KMS-11 (cell line): ENCODE data around the gene SYNDIG1.

Experiments
- H2AFZ ChIP-seq: fragments of 200-600 bp; sonication (generic); 2 replicates; pipeline ENCODE4 v1.6.1; 2016; ENCODE audit warnings: antibody characterized with exemption, mixed run types, low read depth
- H3K27ac ChIP-seq: fragments of 200-600 bp; sonication (generic); 2 replicates; pipeline ENCODE4 v1.6.1; 2016; ENCODE audit warnings: mild to moderate bottlenecking, mixed run types
- H3K27me3 ChIP-seq: fragments of 200-600 bp; sonication (generic); 2 replicates; pipeline ENCODE4 v1.6.1; 2017; ENCODE audit warnings: mild to moderate bottlenecking, low read depth, mixed run types, moderate library complexity; ENCODE audit not compliant: insufficient read depth
- H3K36me3 ChIP-seq: fragments of 200-600 bp; sonication (generic); 2 replicates; pipeline ENCODE4 v1.6.1; 2017; ENCODE audit warnings: mild to moderate bottlenecking, mixed run types; ENCODE audit not compliant: insufficient read depth
- H3K4me1 ChIP-seq: fragments of 200-600 bp; sonication (generic); 2 replicates; pipeline ENCODE4 v1.6.1; 2016; ENCODE audit warnings: mild to moderate bottlenecking, low read depth, mixed run types; ENCODE audit not compliant: poor library complexity, severe bottlenecking
- H3K4me2 ChIP-seq: fragments of 200-600 bp; sonication (generic); 2 replicates; pipeline ENCODE4 v1.7.0; 2016; ENCODE audit warnings: mild to moderate bottlenecking, mixed run types
- H3K4me3 ChIP-seq: fragments of 200-600 bp; sonication (generic); IDR thresholded peaks from 2 replicates; pipeline ENCODE4 v1.6.1; 2017; ENCODE audit warnings: low read depth, low read length, mixed read lengths; ENCODE audit not compliant: insufficient read depth
- H3K79me2 ChIP-seq: fragments of 200-600 bp; sonication (generic); 2 replicates; pipeline ENCODE4 v1.6.1; 2016; ENCODE audit warnings: low read depth, mixed run types; ENCODE audit not compliant: insufficient read depth
- H3K9ac ChIP-seq: fragments of 200-600 bp; sonication (generic); 2 replicates; pipeline ENCODE4 v1.6.1; 2016; ENCODE audit warnings: mild to moderate bottlenecking, mixed run types
- H4K20me1 ChIP-seq: fragments of 200-600 bp; sonication (generic); 2 replicates; pipeline ENCODE4 v1.6.1; 2016; ENCODE audit warnings: mild to moderate bottlenecking, mixed run types; ENCODE audit not compliant: insufficient read depth
- TF ChIP-seq, protein P1 (sequence below): fragments of 200-600 bp; sonication (generic); conservative IDR thresholded peaks from 2 replicates; pipeline ENCODE4 v1.6.1; 2017; ENCODE audit warnings: low read depth, mild to moderate bottlenecking, antibody characterized with exemption, low read length, moderate library complexity, mixed read lengths

SYNDIG1 gene

DNA sequence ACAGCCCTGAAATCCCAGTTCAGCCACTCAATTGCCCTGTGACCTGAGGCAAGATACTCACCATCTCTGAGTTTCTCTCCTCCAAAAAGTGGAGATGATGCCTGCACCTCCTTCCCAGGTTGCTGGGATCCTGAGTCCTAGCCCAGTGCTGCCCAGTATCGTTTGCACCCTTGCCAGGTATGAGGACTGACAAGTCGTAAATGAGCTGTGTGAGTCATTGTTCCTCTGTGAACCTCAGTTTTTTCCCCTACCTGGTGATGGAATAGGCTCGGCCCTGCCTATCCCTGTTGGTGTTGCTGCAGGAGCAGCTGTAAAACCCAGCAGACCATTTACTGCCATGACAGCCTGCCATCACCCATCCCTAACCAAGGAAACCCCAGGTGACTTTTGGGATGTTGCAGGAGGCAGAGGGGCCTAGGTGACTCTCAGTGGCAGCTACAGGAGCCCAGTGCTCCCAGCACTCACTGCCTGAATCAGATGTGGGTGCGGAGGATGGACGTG is 229.3 kb downstream of the SYNDIG1 start:
- Histone ChIP-seq H3K27me3 (no peaks in the 10 kb centered on the region), H4K20me1 (no peaks in the 10 kb centered on the region), H3K79me2 (no peaks in the 10 kb centered on the region), H3K9ac (no peak overlapping the region), H3K4me2 (peak overlapping the region; percentile 43), H2AFZ (no peak overlapping the region; the same call in 1 of the 2 replicates), H3K4me1 (peaks cover 20% of the 10 kb centered on the region), H3K36me3 (no peaks in the 10 kb centered on the region), H3K4me3 (no peak overlapping the region), H3K27ac (no peak overlapping the region; the same call in 1 of the 2 replicates)
- TF ChIP-seq, protein P1, sequence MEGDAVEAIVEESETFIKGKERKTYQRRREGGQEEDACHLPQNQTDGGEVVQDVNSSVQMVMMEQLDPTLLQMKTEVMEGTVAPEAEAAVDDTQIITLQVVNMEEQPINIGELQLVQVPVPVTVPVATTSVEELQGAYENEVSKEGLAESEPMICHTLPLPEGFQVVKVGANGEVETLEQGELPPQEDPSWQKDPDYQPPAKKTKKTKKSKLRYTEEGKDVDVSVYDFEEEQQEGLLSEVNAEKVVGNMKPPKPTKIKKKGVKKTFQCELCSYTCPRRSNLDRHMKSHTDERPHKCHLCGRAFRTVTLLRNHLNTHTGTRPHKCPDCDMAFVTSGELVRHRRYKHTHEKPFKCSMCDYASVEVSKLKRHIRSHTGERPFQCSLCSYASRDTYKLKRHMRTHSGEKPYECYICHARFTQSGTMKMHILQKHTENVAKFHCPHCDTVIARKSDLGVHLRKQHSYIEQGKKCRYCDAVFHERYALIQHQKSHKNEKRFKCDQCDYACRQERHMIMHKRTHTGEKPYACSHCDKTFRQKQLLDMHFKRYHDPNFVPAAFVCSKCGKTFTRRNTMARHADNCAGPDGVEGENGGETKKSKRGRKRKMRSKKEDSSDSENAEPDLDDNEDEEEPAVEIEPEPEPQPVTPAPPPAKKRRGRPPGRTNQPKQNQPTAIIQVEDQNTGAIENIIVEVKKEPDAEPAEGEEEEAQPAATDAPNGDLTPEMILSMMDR = no peak

DNA sequence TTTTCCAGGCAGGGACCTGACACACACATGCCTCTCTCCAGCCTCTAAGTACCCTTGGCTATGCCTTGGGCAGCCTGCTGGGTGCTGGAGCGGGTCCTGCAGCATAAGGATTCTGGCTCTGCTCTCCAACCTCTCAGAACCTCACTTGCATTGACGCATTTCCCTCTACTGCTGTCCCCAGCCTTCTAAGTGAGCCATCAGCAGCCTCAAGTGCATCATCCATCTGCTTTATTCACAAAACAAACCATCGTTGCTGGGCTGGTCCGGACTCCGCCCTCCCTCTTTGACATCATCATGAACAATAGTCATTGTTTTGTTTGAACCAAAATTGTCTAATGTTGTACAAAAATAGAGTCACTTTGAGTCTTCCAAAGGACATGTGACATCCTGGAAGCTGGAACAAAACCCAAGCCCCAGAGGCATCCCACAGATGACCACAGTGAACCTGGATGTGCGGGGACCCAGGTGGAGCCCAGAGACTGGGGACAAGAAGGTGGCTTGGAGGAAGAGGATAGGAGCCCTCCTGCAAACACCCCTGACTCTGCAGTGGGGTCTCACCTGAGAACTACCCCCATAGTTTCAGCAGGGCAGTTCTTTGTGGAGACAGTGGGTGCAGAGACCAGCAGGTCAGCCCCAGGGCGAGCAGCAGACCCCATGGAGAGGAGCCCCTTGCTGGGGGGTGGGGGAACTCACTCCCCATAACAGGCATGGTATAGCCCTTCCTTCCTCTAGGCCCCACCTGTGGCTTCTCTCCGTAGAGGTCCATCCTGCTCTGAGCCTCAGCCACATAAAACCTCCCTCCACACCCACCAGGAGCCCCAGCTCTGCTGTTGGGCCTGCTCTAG is 230.1 kb downstream of the SYNDIG1 start:
- no peak overlapping the region for H3K27ac ChIP-seq
- H3K4me1 ChIP-seq = peaks cover 20% of the 10 kb centered on the region
- H2AFZ ChIP-seq = no peak overlapping the region
- H3K4me2 ChIP-seq = no peak overlapping the region
- no peaks in the 10 kb centered on the region for H3K36me3 ChIP-seq
- H4K20me1 ChIP-seq = no peaks in the 10 kb centered on the region
- H3K4me3 ChIP-seq = no peak overlapping the region
- no peak overlapping the region for H3K9ac ChIP-seq
- H3K27me3 ChIP-seq = no peaks in the 10 kb centered on the region
- no peaks in the 10 kb centered on the region for H3K79me2 ChIP-seq
- TF ChIP-seq, protein P1 = no peak

DNA sequence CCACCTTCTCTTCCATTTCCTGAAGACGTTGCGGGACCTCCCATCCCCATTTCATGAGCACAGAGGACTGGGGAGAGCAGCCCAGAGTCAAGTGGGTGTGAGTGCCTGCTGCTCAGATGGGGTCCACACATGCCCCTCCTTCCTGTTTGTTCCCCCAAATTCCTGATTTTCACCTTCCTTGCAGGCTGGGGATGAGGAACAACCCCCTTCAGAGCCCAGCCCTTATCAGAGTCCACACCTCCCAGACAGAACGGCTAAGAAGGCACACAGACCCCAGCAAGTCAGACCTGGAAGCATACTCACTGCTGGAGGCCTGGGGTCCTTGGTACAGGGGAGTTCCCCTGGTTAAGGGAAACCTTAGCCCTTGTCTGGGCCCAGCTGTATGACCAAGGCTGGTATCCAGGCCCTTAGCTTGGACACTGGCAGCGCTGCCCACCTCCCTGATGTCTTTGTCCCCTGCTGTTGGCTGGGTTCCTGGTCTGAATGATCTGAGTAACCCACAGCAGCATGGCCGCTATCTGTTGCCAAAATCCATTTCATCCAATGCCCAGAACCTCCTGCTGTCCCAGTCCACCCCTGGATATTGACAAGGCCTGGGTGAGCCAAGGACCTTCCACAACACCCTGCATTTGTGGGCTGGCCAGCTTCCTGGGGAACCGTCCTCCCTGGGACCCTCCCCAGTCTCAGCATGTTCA is 230.9 kb downstream of the SYNDIG1 start:
- Histone ChIP-seq H3K36me3 (no peaks in the 10 kb centered on the region), H3K4me2 (no peak overlapping the region), H2AFZ (no peak overlapping the region), H3K27me3 (no peaks in the 10 kb centered on the region), H3K9ac (no peak overlapping the region), H3K79me2 (no peaks in the 10 kb centered on the region), H4K20me1 (no peaks in the 10 kb centered on the region), H3K27ac (no peak overlapping the region), H3K4me1 (peaks cover 20% of the 10 kb centered on the region), H3K4me3 (no peak overlapping the region)
- TF ChIP-seq, protein P1 = no peak

DNA sequence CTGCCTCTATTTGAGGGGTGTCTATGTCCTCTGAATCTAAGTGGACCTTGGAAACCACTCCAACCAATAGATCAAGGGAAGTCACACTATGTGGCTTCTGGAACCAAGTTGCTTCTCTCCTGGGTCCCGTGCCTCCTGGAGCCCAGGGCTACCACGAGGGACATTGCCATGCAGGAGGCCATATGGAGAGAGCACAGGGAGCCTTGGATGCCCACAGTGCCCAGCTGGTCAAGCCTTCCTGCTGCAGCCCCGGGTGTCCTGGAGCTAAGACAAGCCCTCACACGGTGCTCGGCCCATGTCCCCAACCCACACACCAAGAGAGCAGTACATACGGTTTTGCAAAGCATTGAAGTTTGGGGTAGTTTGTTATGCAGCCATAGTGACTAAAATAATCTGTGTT is 231.6 kb downstream of the SYNDIG1 start:
- H3K36me3 ChIP-seq = no peaks in the 10 kb centered on the region
- no peaks in the 10 kb centered on the region for H3K27me3 ChIP-seq
- H3K4me3 ChIP-seq = no peak overlapping the region
- H3K79me2 ChIP-seq = no peaks in the 10 kb centered on the region
- H3K4me1 ChIP-seq = peaks cover 20% of the 10 kb centered on the region
- TF ChIP-seq, protein P1 = no peak
- no peak overlapping the region for H3K27ac ChIP-seq
- H3K9ac ChIP-seq = no peak overlapping the region
- no peak overlapping the region for H3K4me2 ChIP-seq
- H2AFZ ChIP-seq = no peak overlapping the region
- H4K20me1 ChIP-seq = no peaks in the 10 kb centered on the region
